H9 (cell line): ENCODE results near the gene C10orf143. TPM values are rescaled to one million over a fixed set of nuclear protein-coding genes. Genes with fewer than 3 reads are reported as not detected.
A peak's percentile ranks its signal among the peaks of the same experiment; 100 is the strongest.

Experiments used
- DNase-seq: peaks from one replicate; pipeline ENCODE4 v3.0.0-alpha.2; 2017
- H2AFZ ChIP-seq: one replicate; pipeline ENCODE4 v1.6.1; 2013; ENCODE audit warnings: mild to moderate bottlenecking, low read length, control low read depth, moderate library complexity
- H2AK5ac ChIP-seq: 2 replicates; pipeline ENCODE4 v1.6.1; 2013; ENCODE audit warnings: low read length, control low read depth, mixed read lengths; ENCODE audit not compliant: insufficient read length
- H2BK120ac ChIP-seq: one replicate; pipeline ENCODE4 v1.6.1; 2013; ENCODE audit warnings: low read depth, mild to moderate bottlenecking, low read length, control low read depth, inconsistent platforms; ENCODE audit not compliant: poor library complexity, severe bottlenecking
- H2BK12ac ChIP-seq: 2 replicates; pipeline ENCODE4 v1.6.1; 2013; ENCODE audit warnings: low read length, control low read depth, mixed read lengths, low read depth; ENCODE audit not compliant: insufficient read length
- H2BK15ac ChIP-seq: 2 replicates; pipeline ENCODE4 v1.6.1; 2013; ENCODE audit warnings: low read depth, low read length, control low read depth
- H2BK20ac ChIP-seq: one replicate; pipeline ENCODE4 v1.6.1; 2013; ENCODE audit warnings: low read depth, mild to moderate bottlenecking, low read length, control low read depth, inconsistent platforms; ENCODE audit not compliant: poor library complexity, severe bottlenecking
- H2BK5ac ChIP-seq: 2 replicates; pipeline ENCODE4 v1.6.1; 2013; ENCODE audit warnings: low read length, control low read depth, mixed read lengths; ENCODE audit not compliant: insufficient read length
- H3K14ac ChIP-seq: 2 replicates; pipeline ENCODE4 v1.6.1; 2013; ENCODE audit warnings: low read length, control low read depth; ENCODE audit not compliant: insufficient read depth
- H3K18ac ChIP-seq: 2 replicates; pipeline ENCODE4 v1.6.1; 2013; ENCODE audit warnings: low read depth, mild to moderate bottlenecking, mixed read lengths, low read length, control low read depth; ENCODE audit not compliant: insufficient read length
- H3K23ac ChIP-seq: 2 replicates; pipeline ENCODE4 v1.6.1; 2013; ENCODE audit warnings: low read length, control low read depth, mixed read lengths, low read depth; ENCODE audit not compliant: insufficient read length
- H3K23me2 ChIP-seq: 2 replicates; pipeline ENCODE4 v1.6.1; 2013; ENCODE audit warnings: low read depth, mild to moderate bottlenecking, mixed read lengths, low read length, control low read depth; ENCODE audit not compliant: insufficient read length, poor library complexity, severe bottlenecking
- H3K27ac ChIP-seq: 2 replicates; pipeline ENCODE4 v1.5.1; 2013; ENCODE audit warnings: low read length, control low read depth, mixed read lengths, low read depth; ENCODE audit not compliant: insufficient read length
- H3K27me3 ChIP-seq: 2 replicates; pipeline ENCODE4 v1.6.1; 2013; ENCODE audit warnings: low read length, control low read depth, inconsistent platforms; ENCODE audit not compliant: insufficient read depth
- H3K4ac ChIP-seq: 2 replicates; pipeline ENCODE4 v1.6.1; 2013; ENCODE audit warnings: low read depth, mild to moderate bottlenecking, control low read depth, inconsistent platforms, low read length, moderate library complexity
- H3K4me1 ChIP-seq: 2 replicates; pipeline ENCODE4 v1.6.1; 2013; ENCODE audit warnings: low read length, control low read depth, inconsistent platforms; ENCODE audit not compliant: insufficient read depth
- H3K4me2 ChIP-seq: 2 replicates; pipeline ENCODE4 v1.6.1; 2013; ENCODE audit warnings: low read length, control low read depth, mixed read lengths; ENCODE audit not compliant: insufficient read length, insufficient read depth
- H3K56ac ChIP-seq: 2 replicates; pipeline ENCODE4 v1.6.1; 2013; ENCODE audit warnings: low read depth, mild to moderate bottlenecking, mixed read lengths, low read length, control low read depth; ENCODE audit not compliant: insufficient read length
- H3K79me1 ChIP-seq: 2 replicates; pipeline ENCODE4 v1.6.1; 2013; ENCODE audit warnings: low read depth, mild to moderate bottlenecking, moderate library complexity, low read length, control low read depth, inconsistent platforms; ENCODE audit not compliant: insufficient read depth, poor library complexity, severe bottlenecking
- H3K79me2 ChIP-seq: 2 replicates; pipeline ENCODE4 v1.6.1; 2013; ENCODE audit warnings: low read length, control low read depth, inconsistent platforms; ENCODE audit not compliant: insufficient read depth
- H3K9ac ChIP-seq: 2 replicates; pipeline ENCODE4 v1.6.1; 2013; ENCODE audit warnings: low read length, control low read depth, mixed read lengths; ENCODE audit not compliant: insufficient read length; ENCODE audit errors: extremely low read depth
- H3K9me3 ChIP-seq: one replicate; pipeline ENCODE4 v1.6.1; 2013; ENCODE audit warnings: low read depth, low read length, inconsistent platforms; ENCODE audit not compliant: control insufficient read depth
- H3T11ph ChIP-seq: one replicate; pipeline ENCODE4 v1.6.1; 2013; ENCODE audit warnings: mild to moderate bottlenecking, low read length, control low read depth, inconsistent platforms
- H4K20me1 ChIP-seq: one replicate; pipeline ENCODE4 v1.6.1; 2013; ENCODE audit not compliant: control insufficient read depth, insufficient read length, insufficient read depth
- H4K5ac ChIP-seq: 2 replicates; pipeline ENCODE4 v1.6.1; 2013; ENCODE audit warnings: low read depth, mild to moderate bottlenecking, mixed read lengths, low read length, control low read depth; ENCODE audit not compliant: insufficient read length
- H4K8ac ChIP-seq: replicated peaks from 2 replicates; pipeline ENCODE4 v1.6.1; 2013; ENCODE audit warnings: low read length, control low read depth, mixed read lengths, low read depth; ENCODE audit not compliant: insufficient read length
- H4K91ac ChIP-seq: 2 replicates; pipeline ENCODE4 v1.6.1; 2013; ENCODE audit warnings: low read depth, mild to moderate bottlenecking, moderate library complexity, mixed read lengths, low read length, control low read depth; ENCODE audit not compliant: insufficient read length
- H3K27ac Mint-ChIP-seq, 3 experiments: 2 replicates in 2 of 3; 3 replicates in 1 of 3; pipeline ENCODE4 v1.8.0; 2020 to 2021; ENCODE audit warnings: mixed read lengths in 3 of 3, mild to moderate bottlenecking in 1 of 3, moderate library complexity in 1 of 3
- H3K27me3 Mint-ChIP-seq: 2 replicates; pipeline ENCODE4 v1.8.0; 2021; ENCODE audit warnings: low read depth, mild to moderate bottlenecking, moderate library complexity, mixed read lengths
- H3K36me3 Mint-ChIP-seq, 3 experiments: 2 replicates in 2 of 3; 3 replicates in 1 of 3; pipeline ENCODE4 v1.8.0; 2020 to 2021; ENCODE audit warnings: low read depth in 3 of 3, mixed read lengths in 3 of 3; ENCODE audit not compliant: insufficient read depth in 1 of 3
- H3K4me1 Mint-ChIP-seq, 2 experiments: 2 replicates each; pipeline ENCODE4 v1.8.0; 2020; ENCODE audit warnings: mixed read lengths in 2 of 2
- H3K4me3 Mint-ChIP-seq, 2 experiments: 2 replicates in 1 of 2; 3 replicates in 1 of 2; pipeline ENCODE4 v1.8.0; 2020 to 2021; ENCODE audit warnings: mild to moderate bottlenecking in 2 of 2, mixed read lengths in 2 of 2, moderate library complexity in 1 of 2
- H3K9me3 Mint-ChIP-seq, 2 experiments: 2 replicates in 1 of 2; 3 replicates in 1 of 2; pipeline ENCODE4 v1.8.0; 2020; ENCODE audit warnings: mild to moderate bottlenecking in 2 of 2, mixed read lengths in 2 of 2, moderate library complexity in 1 of 2
- WGBS: extraction: QIAGEN DNeasy Blood & Tissue Kit; methylation state at CpG from one replicate; pipeline ENCODE4 v1.1.7; 2013; ENCODE audit warnings: missing lambda C conversion rate, low lambda C conversion rate, mixed read lengths; ENCODE audit not compliant: insufficient read length; ENCODE audit errors: extremely low coverage; 5-methylcytosine and 5-hydroxymethylcytosine counted together
- total RNA-seq: library from RNA; stranded (reverse); gene quantifications from 2 replicates; pipeline ENCODE4 v1.2.1, GENCODE V29; 2021
- TF ChIP-seq, protein P1 (sequence below): fragments of 200-600 bp; sonication (generic); conservative IDR thresholded peaks from 3 replicates; pipeline ENCODE4 v1.8.0; 2021; ENCODE audit warnings: antibody characterized with exemption, mild to moderate bottlenecking

C10orf143 gene
- total RNA-seq, 1 experiment from 2014 or later, result 0.94 TPM

DNA sequence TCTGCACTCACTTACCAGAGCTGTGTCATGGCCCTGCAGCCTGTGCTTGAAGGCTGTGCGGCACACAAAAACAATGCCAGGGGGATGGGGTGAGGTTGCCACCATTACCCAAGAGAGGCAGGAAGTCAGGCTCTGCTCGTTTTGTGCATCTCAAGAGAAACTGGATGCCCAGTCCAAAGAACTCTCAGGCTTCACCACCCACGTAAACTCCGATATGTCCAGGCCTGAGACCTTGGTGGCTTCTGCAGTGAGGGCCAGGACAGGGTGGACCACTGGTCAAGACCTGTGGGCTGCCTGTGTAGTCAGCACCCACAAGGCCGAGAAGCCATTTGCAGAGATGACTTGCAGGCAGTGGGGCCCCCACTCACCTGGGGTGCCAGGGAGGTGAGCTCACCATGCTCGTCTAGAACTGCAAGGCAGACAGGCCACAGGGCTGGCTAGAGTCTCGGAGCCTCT lies 91.9 kb downstream of the C10orf143 start:
- TF ChIP-seq, protein P1, sequence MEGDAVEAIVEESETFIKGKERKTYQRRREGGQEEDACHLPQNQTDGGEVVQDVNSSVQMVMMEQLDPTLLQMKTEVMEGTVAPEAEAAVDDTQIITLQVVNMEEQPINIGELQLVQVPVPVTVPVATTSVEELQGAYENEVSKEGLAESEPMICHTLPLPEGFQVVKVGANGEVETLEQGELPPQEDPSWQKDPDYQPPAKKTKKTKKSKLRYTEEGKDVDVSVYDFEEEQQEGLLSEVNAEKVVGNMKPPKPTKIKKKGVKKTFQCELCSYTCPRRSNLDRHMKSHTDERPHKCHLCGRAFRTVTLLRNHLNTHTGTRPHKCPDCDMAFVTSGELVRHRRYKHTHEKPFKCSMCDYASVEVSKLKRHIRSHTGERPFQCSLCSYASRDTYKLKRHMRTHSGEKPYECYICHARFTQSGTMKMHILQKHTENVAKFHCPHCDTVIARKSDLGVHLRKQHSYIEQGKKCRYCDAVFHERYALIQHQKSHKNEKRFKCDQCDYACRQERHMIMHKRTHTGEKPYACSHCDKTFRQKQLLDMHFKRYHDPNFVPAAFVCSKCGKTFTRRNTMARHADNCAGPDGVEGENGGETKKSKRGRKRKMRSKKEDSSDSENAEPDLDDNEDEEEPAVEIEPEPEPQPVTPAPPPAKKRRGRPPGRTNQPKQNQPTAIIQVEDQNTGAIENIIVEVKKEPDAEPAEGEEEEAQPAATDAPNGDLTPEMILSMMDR, result no peak
- no peaks in the 10 kb centered on the region for H3K4me1 ChIP-seq

More for the DNA sequence above, 91.9 kb downstream of the C10orf143 start:
- Histone ChIP-seq H2BK15ac (no peak overlapping the region), H2BK120ac (no peak overlapping the region), H3K79me1 (no peaks in the 10 kb centered on the region), H4K20me1 (no peaks in the 10 kb centered on the region), H4K5ac (no peak overlapping the region), H2BK5ac (no peak overlapping the region), H3K23me2 (no peaks in the 10 kb centered on the region), H3K27me3 (no peaks in the 10 kb centered on the region), H3K18ac (no peak overlapping the region), H3K23ac (no peak overlapping the region), H4K91ac (no peak overlapping the region), H3K4ac (no peak overlapping the region), H3K79me2 (no peaks in the 10 kb centered on the region), H2BK20ac (no peak overlapping the region), H4K8ac (no peak overlapping the region), H3K27ac (no peak overlapping the region), H3K4me2 (no peak overlapping the region), H2AK5ac (no peak overlapping the region), H3K14ac (no peak overlapping the region; the same call in 1 of the 2 replicates), H3K9ac (no peak overlapping the region), H3T11ph (no peak overlapping the region), H3K9me3 (no peaks in the 10 kb centered on the region), H3K56ac (no peak overlapping the region), H2AFZ (no peak overlapping the region), H2BK12ac (no peak overlapping the region)
- Mint-ChIP-seq H3K27ac (no peak overlapping the region), H3K27me3 (peaks cover 7% of the 10 kb centered on the region), H3K4me1 (peaks cover 0 to 2% of the 10 kb centered on the region in 2 experiments; a peak in 1 of 4 replicates), H3K4me3 (no peak overlapping the region), H3K36me3 (no peaks in the 10 kb centered on the region), H3K9me3 (no peaks in the 10 kb centered on the region)
- WGBS, result no CpG with 5 or more reads among the region's 7 CpGs
- DNase-seq, result peak; percentile 19
